A549 treated with Hydrocortisone at 1 μM for 4 hours (cell line): Measurements from ENCODE around the gene OR56A3. TPM values are rescaled to one million over a fixed set of nuclear protein-coding genes. Genes with fewer than 3 reads are reported as not detected.

Source experiments
- total RNA-seq: library from RNA; stranded (reverse); fragments of 200-300 nt; extraction: Qiagen RNA extraction; gene quantifications from 5 replicates; pipeline ENCODE4 v1.2.3, GENCODE V29; 2022

The OR56A3 gene, protein sequence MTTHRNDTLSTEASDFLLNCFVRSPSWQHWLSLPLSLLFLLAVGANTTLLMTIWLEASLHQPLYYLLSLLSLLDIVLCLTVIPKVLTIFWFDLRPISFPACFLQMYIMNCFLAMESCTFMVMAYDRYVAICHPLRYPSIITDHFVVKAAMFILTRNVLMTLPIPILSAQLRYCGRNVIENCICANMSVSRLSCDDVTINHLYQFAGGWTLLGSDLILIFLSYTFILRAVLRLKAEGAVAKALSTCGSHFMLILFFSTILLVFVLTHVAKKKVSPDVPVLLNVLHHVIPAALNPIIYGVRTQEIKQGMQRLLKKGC
- total RNA-seq, result not detected in 5 replicates

DNA sequence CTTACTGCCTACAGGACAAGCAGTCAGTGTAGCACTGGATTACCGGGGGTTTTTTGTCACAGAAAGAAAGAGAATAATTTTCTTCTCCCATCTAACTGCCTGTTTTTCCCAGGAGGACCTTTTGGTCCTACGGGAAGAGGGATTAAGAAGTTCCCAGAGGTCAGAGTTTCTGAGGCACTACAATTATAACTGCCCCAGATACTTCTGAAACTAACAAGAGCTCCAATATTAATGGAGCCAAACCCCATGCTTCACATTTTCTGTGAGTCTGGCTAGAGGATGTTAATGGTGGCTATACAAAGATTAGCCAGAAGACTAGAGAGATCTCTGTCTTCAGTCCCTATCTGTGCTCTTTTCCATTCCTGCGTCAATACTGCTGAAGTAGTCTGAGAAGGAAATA lies at the start of gene OR56A3:
Gene OR56A3 (plus strand): TSS at position 301 of the 400 bp plus-strand sequence. CDS start 5,096 bp downstream, outside the sequence.

DNA sequence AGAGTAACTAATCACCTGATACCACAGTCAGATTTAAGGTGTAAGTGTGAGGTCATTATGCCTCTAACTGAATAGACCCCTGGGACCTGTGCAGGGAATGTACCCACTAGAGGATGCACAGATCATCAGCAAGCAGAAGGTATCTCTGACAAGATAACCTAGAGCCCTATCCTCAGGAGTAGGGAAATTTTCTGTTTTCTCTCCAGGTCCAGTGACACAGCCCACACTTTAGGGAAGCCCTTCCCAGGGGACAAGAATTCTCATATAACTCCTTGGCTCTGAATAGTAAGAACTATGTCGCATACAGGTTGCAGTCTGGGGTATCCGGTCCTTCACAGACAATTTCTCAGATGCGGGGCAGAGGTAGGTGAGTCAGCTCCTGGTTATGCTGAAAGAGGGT lies 49.1 kb upstream of the OR56A3 start, which contains the start of gene OR52E5:
Gene OR52E5 (plus strand): TSS at position 301 of the 400 bp plus-strand sequence. CDS start 7,569 bp downstream, outside the sequence.

DNA sequence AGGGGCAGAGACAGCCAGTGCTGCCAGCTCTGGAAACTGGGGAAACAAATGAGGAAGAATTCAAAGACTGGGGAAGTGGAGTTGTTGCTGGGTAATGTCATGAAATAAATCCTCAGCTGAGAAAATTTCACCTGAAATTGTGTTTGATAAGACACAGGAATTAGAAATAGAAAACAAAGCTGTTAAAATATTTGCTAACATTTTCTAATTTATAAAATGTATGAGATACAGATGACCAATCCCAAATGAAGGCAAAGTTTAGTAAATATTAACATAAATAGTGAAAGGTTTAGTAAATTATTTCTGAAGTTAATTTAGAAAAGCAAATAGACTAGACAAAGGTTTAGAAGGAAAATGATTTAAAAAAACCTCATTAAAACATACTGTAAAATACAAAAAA lies 26.3 kb downstream of the OR56A3 start, which contains the start of gene OR56A5:
Gene OR56A5 (minus strand): TSS at position 101 of the 400 bp plus-strand sequence. CDS start 0 bp downstream, at position 101.

DNA sequence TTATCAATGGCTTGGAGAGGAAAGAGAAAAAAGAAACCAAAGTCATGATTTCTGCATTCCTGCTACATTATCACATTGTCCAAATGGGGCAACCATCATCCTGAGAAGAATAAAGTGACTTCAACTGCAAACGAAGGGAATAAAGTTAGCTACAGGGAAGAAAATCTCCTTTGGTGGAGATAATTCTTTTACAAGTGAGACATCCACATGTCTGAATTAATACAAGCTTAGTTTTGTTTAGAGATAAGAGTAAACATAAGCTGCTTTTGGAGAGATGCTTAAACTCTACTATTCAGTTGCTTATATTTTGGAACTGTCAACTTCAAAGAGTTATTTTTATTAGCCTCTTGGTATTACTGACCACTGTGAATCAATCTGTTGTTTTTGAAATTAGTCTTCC lies 44.8 kb downstream of the OR56A3 start, which contains the start of gene OR52L1:
Gene OR52L1 (minus strand): TSS at position 101 of the 400 bp plus-strand sequence. CDS start 55 bp downstream, at position 46.

Other genes with a start within 250 kb of the OR56A3 start
- gene OR56B1, start 205.8 kb upstream of the OR56A3 start, total RNA-seq, result not detected in 5 replicates
- not detected in 5 replicates for gene OR52N4, start 188.0 kb upstream of the OR56A3 start, total RNA-seq
- not detected in 5 replicates for gene OR52N5, start 158.9 kb upstream of the OR56A3 start, total RNA-seq
- not detected in 5 replicates for gene OR52N1, start 151.0 kb upstream of the OR56A3 start, total RNA-seq
- gene OR52N2, start 133.3 kb upstream of the OR56A3 start, total RNA-seq, result not detected in 5 replicates
- not detected in 5 replicates for gene OR52E6, start 100.4 kb upstream of the OR56A3 start, total RNA-seq
- gene OR52E8, start 84.6 kb upstream of the OR56A3 start, total RNA-seq, result not detected in 5 replicates
- not detected in 5 replicates for gene OR52E4, start 61.6 kb upstream of the OR56A3 start, total RNA-seq
- gene OR52E5, start 49.0 kb upstream of the OR56A3 start, total RNA-seq, result not detected in 5 replicates
- gene OR56A5, start 26.2 kb downstream of the OR56A3 start, total RNA-seq, result not detected in 5 replicates
- gene OR52L1, start 44.7 kb downstream of the OR56A3 start, total RNA-seq, result not detected in 5 replicates
- gene OR56A4, start 64.7 kb downstream of the OR56A3 start, total RNA-seq, result not detected in 5 replicates
- gene OR56A1, start 88.5 kb downstream of the OR56A3 start, total RNA-seq, result not detected in 5 replicates
- not detected in 5 replicates for gene OR56B4, start 165.4 kb downstream of the OR56A3 start, total RNA-seq
- not detected in 5 replicates for gene OR52B2, start 228.1 kb downstream of the OR56A3 start, total RNA-seq